ENCODE measurements around the gene GPR39. TPM values are rescaled to one million over a fixed set of nuclear protein-coding genes. Genes with fewer than 3 reads are reported as not detected.

GPR39 gene
- polyA plus RNA-seq, 1 donor from 2014 or later = 1.1 TPM

DNA sequence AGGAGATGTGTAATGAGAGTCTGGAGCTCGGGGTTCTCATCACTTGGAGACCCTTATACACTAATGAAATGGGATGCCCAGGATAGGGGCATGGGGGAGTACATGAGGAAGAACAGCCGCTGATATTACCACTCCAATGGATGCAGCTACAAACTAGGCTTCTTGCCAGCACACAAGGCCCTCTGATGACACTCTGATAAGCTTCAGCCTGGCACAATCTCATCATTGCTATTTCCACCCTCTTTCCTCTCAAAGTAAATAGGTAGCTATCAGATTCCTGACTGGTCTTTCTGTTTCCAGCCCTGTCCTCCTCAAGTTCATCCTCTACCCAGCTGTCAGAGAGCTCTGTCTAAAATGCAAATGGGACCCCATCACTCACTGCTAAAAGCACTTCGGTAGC, 103.0 kb downstream of the GPR39 start:
- no peak overlapping the region for H3K4me2 ChIP-seq (ENCODE audit: low read length)
- H3K27me3 ChIP-seq (ENCODE audit: insufficient read depth, low read depth, low read length) = no peaks in the 10 kb centered on the region
- no peaks in the 10 kb centered on the region for H3K9me3 ChIP-seq (ENCODE audit: low read length)
- H3K36me3 ChIP-seq (ENCODE audit: insufficient read depth, low read length) = no peaks in the 10 kb centered on the region
- no peaks in the 10 kb centered on the region for H3K79me2 ChIP-seq (replicated peaks; ENCODE audit: insufficient read depth, low read length)
- H4K20me1 ChIP-seq (ENCODE audit: insufficient read depth) = no peaks in the 10 kb centered on the region
- no peak overlapping the region for H3K27ac ChIP-seq (ENCODE audit: low read length)
- TF ChIP-seq, protein P1, sequence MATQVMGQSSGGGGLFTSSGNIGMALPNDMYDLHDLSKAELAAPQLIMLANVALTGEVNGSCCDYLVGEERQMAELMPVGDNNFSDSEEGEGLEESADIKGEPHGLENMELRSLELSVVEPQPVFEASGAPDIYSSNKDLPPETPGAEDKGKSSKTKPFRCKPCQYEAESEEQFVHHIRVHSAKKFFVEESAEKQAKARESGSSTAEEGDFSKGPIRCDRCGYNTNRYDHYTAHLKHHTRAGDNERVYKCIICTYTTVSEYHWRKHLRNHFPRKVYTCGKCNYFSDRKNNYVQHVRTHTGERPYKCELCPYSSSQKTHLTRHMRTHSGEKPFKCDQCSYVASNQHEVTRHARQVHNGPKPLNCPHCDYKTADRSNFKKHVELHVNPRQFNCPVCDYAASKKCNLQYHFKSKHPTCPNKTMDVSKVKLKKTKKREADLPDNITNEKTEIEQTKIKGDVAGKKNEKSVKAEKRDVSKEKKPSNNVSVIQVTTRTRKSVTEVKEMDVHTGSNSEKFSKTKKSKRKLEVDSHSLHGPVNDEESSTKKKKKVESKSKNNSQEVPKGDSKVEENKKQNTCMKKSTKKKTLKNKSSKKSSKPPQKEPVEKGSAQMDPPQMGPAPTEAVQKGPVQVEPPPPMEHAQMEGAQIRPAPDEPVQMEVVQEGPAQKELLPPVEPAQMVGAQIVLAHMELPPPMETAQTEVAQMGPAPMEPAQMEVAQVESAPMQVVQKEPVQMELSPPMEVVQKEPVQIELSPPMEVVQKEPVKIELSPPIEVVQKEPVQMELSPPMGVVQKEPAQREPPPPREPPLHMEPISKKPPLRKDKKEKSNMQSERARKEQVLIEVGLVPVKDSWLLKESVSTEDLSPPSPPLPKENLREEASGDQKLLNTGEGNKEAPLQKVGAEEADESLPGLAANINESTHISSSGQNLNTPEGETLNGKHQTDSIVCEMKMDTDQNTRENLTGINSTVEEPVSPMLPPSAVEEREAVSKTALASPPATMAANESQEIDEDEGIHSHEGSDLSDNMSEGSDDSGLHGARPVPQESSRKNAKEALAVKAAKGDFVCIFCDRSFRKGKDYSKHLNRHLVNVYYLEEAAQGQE (IDR thresholded peaks at IDR 0.05; ENCODE audit: borderline replicate concordance) = no peak
- TF ChIP-seq POLR2AphosphoS5 (IDR thresholded peaks at IDR 0.05) (no peak), CTCF (IDR thresholded peaks at IDR 0.05; ENCODE audit: poor library complexity, severe bottlenecking) (no peak), SMC3 (conservative IDR thresholded peaks at IDR 0.05; ENCODE audit: poor library complexity) (no peak), EZH2 (IDR thresholded peaks at IDR 0.05; ENCODE audit: borderline replicate concordance, insufficient read depth, low read length, poor library complexity, severe bottlenecking) (no peak)
- no peak overlapping the region for H3K9ac ChIP-seq (ENCODE audit: low read length)
- H2AFZ ChIP-seq (ENCODE audit: low read depth, low read length) = no peak overlapping the region
- no peaks in the 10 kb centered on the region for H3K9me2 ChIP-seq (ENCODE audit: insufficient read depth, low read length)
- H3F3A ChIP-seq (ENCODE audit: insufficient read depth, low read length, poor library complexity, severe bottlenecking) = no peaks in the 10 kb centered on the region
- no peak overlapping the region for H3K4me3 ChIP-seq (ENCODE audit: low read length)

GRCh38 chr2:132521341-132521740, 104.7 kb downstream of the GPR39 start:
- TF ChIP-seq SMC3 (conservative IDR thresholded peaks at IDR 0.05; ENCODE audit: poor library complexity) (no peak), MXI1 (conservative IDR thresholded peaks at IDR 0.05; ENCODE audit: poor library complexity, severe bottlenecking) (no peak), EP300 (conservative IDR thresholded peaks at IDR 0.05; ENCODE audit: poor library complexity, severe bottlenecking) (no peak), POLR2AphosphoS5 (IDR thresholded peaks at IDR 0.05) (no peak), EZH2 (IDR thresholded peaks at IDR 0.05; ENCODE audit: borderline replicate concordance, insufficient read depth, low read length, poor library complexity, severe bottlenecking) (no peak), CTCF (IDR thresholded peaks at IDR 0.05; ENCODE audit: poor library complexity, severe bottlenecking) (no peak), TAF1 (IDR thresholded peaks at IDR 0.05; ENCODE audit: low read depth) (no peak), RAD21 (conservative IDR thresholded peaks at IDR 0.05) (no peak)
- TF ChIP-seq, protein P1 (IDR thresholded peaks at IDR 0.05; ENCODE audit: borderline replicate concordance) = no peak
- no peaks in the 10 kb centered on the region for H4K20me1 ChIP-seq (ENCODE audit: insufficient read depth)
- no peaks in the 10 kb centered on the region for H3K79me2 ChIP-seq (replicated peaks; ENCODE audit: insufficient read depth, low read length)
- H3K36me3 ChIP-seq (ENCODE audit: insufficient read depth, low read length) = no peaks in the 10 kb centered on the region
- H3K27ac ChIP-seq (ENCODE audit: low read length) = no peak overlapping the region
- no peak overlapping the region for H2AFZ ChIP-seq (ENCODE audit: low read depth, low read length)
- no peaks in the 10 kb centered on the region for H3K9me3 ChIP-seq (ENCODE audit: low read length)
- H3K9me2 ChIP-seq (ENCODE audit: insufficient read depth, low read length) = no peaks in the 10 kb centered on the region
- no peak overlapping the region for H3K9ac ChIP-seq (ENCODE audit: low read length)
- H3K27me3 ChIP-seq (ENCODE audit: insufficient read depth, low read depth, low read length) = no peaks in the 10 kb centered on the region
- H3F3A ChIP-seq (ENCODE audit: insufficient read depth, low read length, poor library complexity, severe bottlenecking) = no peaks in the 10 kb centered on the region
- no peak overlapping the region for H3K4me3 ChIP-seq (ENCODE audit: low read length)
- H3K4me2 ChIP-seq (ENCODE audit: low read length) = no peak overlapping the region
